HepG2 (cell line): Measurements from ENCODE around the gene MTFP1. TPM values are rescaled to one million over a fixed set of nuclear protein-coding genes. Genes with fewer than 3 reads are reported as not detected.

ENCODE experiments used
- ATAC-seq: fragments of 200-7000 bp; cut with Tn5 transposase; 3 replicates; pipeline ENCODE4 v1.9.1; 2020; ENCODE audit warnings: mild to moderate bottlenecking, moderate library complexity
- BruUV-seq: library from RNA; stranded (reverse); fragments of 400-500 nt; replicated peaks from 2 replicates; lab custom pipeline; 2021; lab: Mats Ljungman, UMichigan
- CTCF ChIA-PET: fragments of 300-600 bp; formaldehyde crosslinking; extraction: SDS; loops from one replicate; lab custom pipeline; 2021; ENCODE audit warnings: low total read pairs, inconsistent platforms, low intra/inter-chr PET ratio; lab: Yijun Ruan, JAX
- POLR2A ChIA-PET: fragments of 350-600 bp; sonication (Branson Sonifier 250); formaldehyde crosslinking; loops from one replicate; lab custom pipeline; 2020; ENCODE audit warnings: antibody characterized with exemption, inconsistent platforms; lab: Yijun Ruan, JAX
- DNase-seq: peaks from one replicate; pipeline ENCODE4 v3.0.0-alpha.2; 2015; ENCODE audit warnings: low spot score
- FAIRE-seq: peaks from 3 replicates; lab custom pipeline; 2011; peaks lifted over from hg19 to GRCh38; lab: Jason Lieb, UNC
- H2AFZ ChIP-seq: one replicate; pipeline ENCODE4 v1.6.1; 2011; ENCODE audit warnings: low read length, inconsistent platforms
- H3K27ac ChIP-seq: fragments of 300-600 bp; 3 replicates; pipeline ENCODE4 v1.8.0; 2011; ENCODE audit warnings: mixed run types, mild to moderate bottlenecking, mixed read lengths, low read length, inconsistent platforms; ENCODE audit not compliant: insufficient read depth; ENCODE audit errors: extremely low read length
- H3K27me3 ChIP-seq, 2 experiments: fragments of 200-600 bp in 1 of 2; 2 replicates in 1 of 2; 3 replicates in 1 of 2; pipeline versions ENCODE4 v1.6.0 to v1.8.0; 2011; ENCODE audit warnings: low read length in 2 of 2, mild to moderate bottlenecking in 2 of 2, moderate library complexity in 2 of 2, inconsistent platforms in 1 of 2; ENCODE audit not compliant: insufficient read depth in 2 of 2, control insufficient read depth in 1 of 2
- H3K36me3 ChIP-seq, 2 experiments: fragments of 200-600 bp in 1 of 2; replicated peaks in 1 of 2; 2 replicates in 1 of 2; 3 replicates in 1 of 2; pipeline versions ENCODE4 v1.5.1 to v1.8.0; 2011; ENCODE audit warnings: low read length in 2 of 2, inconsistent platforms in 1 of 2; ENCODE audit not compliant: insufficient read depth in 2 of 2, control insufficient read depth in 1 of 2
- H3K4me1 ChIP-seq: 2 replicates; pipeline ENCODE4 v1.5.1; 2012; ENCODE audit warnings: low read length, inconsistent platforms; ENCODE audit not compliant: insufficient read depth
- H3K4me2 ChIP-seq: 2 replicates; pipeline ENCODE4 v1.6.0; 2011; ENCODE audit warnings: low read depth, low read length, inconsistent platforms
- H3K4me3 ChIP-seq, 3 experiments: fragments of 200-600 bp in 1 of 3; sonication (generic), shearing (Covaris generic) in 1 of 3; replicated peaks in 1 of 3; 2 replicates each; pipeline ENCODE4 v1.5.1; 2011 to 2016; ENCODE audit warnings: low read length in 3 of 3, inconsistent platforms in 2 of 3, low read depth in 2 of 3, mild to moderate bottlenecking in 2 of 3, control low read depth in 1 of 3, mixed read lengths in 1 of 3; ENCODE audit not compliant: insufficient read depth in 1 of 3
- H3K79me2 ChIP-seq: one replicate; pipeline ENCODE4 v1.6.1; 2011; ENCODE audit warnings: low read length, inconsistent platforms; ENCODE audit not compliant: insufficient read depth
- H3K9ac ChIP-seq: 2 replicates; pipeline ENCODE4 v1.6.0; 2011; ENCODE audit warnings: mild to moderate bottlenecking, low read depth, low read length, inconsistent platforms; ENCODE audit not compliant: insufficient read depth
- H3K9me3 ChIP-seq: 2 replicates; pipeline ENCODE4 v1.5.1; 2012; ENCODE audit warnings: mild to moderate bottlenecking, low read length
- H4K20me1 ChIP-seq: 2 replicates; pipeline ENCODE4 v1.6.0; 2011; ENCODE audit warnings: inconsistent platforms, mild to moderate bottlenecking, low read length, moderate library complexity; ENCODE audit not compliant: insufficient read depth
- AGO1 ChIP-seq: fragments of 200-400 bp; formaldehyde crosslinking; IDR thresholded peaks from 2 replicates; pipeline ENCODE4 v1.6.1; 2017; ENCODE audit warnings: mild to moderate bottlenecking, low read depth, low read length, moderate library complexity; ENCODE audit not compliant: poor library complexity, severe bottlenecking
- BCL6 ChIP-seq: IDR thresholded peaks from 2 replicates; pipeline ENCODE4 v1.6.1; 2016; ENCODE audit warnings: missing genetic modification reagents, missing compliant biosample characterization
- HOXA5 ChIP-seq: sonication (generic); formaldehyde crosslinking; IDR thresholded peaks from 2 replicates; pipeline ENCODE4 v1.4.0; 2020; ENCODE audit warnings: missing genetic modification reagents
- KLF6 ChIP-seq: IDR thresholded peaks from 2 replicates; pipeline ENCODE4 v1.8.0; 2016; ENCODE audit warnings: missing biosample characterization, missing genetic modification reagents
- MEIS2 ChIP-seq: sonication (generic); formaldehyde crosslinking; IDR thresholded peaks from 2 replicates; pipeline ENCODE4 v1.9.0; 2021; ENCODE audit warnings: mild to moderate bottlenecking, missing genetic modification reagents
- POLR2A ChIP-seq, 2 experiments: IDR thresholded peaks; 2 replicates each; pipeline ENCODE4 v1.6.1; 2011; ENCODE audit warnings: low read depth in 2 of 2, low read length in 2 of 2, mild to moderate bottlenecking in 1 of 2, moderate library complexity in 1 of 2; ENCODE audit not compliant: insufficient read depth in 1 of 2
- ZBTB38 ChIP-seq: sonication (generic); formaldehyde crosslinking; IDR thresholded peaks from 2 replicates; pipeline ENCODE4 v1.5.1; 2020; ENCODE audit warnings: mild to moderate bottlenecking, missing genetic modification reagents
- ZNF331 ChIP-seq: sonication (generic); formaldehyde crosslinking; IDR thresholded peaks from 2 replicates; pipeline ENCODE4 v1.4.0; 2020; ENCODE audit warnings: missing genetic modification reagents
- ZNF652 ChIP-seq: IDR thresholded peaks from 2 replicates; pipeline ENCODE4 v1.6.1; 2016; ENCODE audit warnings: low read depth, borderline replicate concordance
- ZNF724P ChIP-seq: sonication (generic); formaldehyde crosslinking; IDR thresholded peaks from 2 replicates; pipeline ENCODE4 v1.8.0; 2022; ENCODE audit warnings: missing genetic modification reagents, borderline replicate concordance
- ZSCAN22 ChIP-seq: sonication (generic); formaldehyde crosslinking; IDR thresholded peaks from 2 replicates; pipeline ENCODE4 v1.4.0; 2020; ENCODE audit warnings: mild to moderate bottlenecking, missing genetic modification reagents
- WGBS: methylation state at CpG from one replicate; pipeline ENCODE4 v1.1.6; 2017; ENCODE audit warnings: low lambda C conversion rate; 5-methylcytosine and 5-hydroxymethylcytosine counted together
- in situ Hi-C: cut with HindIII; loops from 2 replicates; pipeline ENCODE4 v1.10.0; 2017; ENCODE audit warnings: low pct_unique_long_range_greater_than_20kb; ENCODE audit not compliant: extremely low pct_ligation_motif_present
- intact Hi-C: fragments of 100-400 bp; cut with micrococcal nuclease; formaldehyde crosslinking; loops from one replicate; pipeline ENCODE4 v1.10.0; 2022; ENCODE audit not compliant: unreplicated experiment
- polyA plus RNA-seq, 8 experiments: library from polyadenylated mRNA; depleted of rRNA in 3 of 8; stranded (reverse) in 7 of 8; unstranded in 1 of 8; fragments of >200 nt; fragmentation: Illumina TruSeq in 4 of 8; extraction: Trizol in 4 of 8; gene quantifications; 2 replicates each; pipeline versions ENCODE4 v1.2.1 to v1.2.3, GENCODE V29; 2011 to 2016; ENCODE audit warnings: low read depth in 4 of 8, missing spikeins in 1 of 8, mixed read lengths in 1 of 8; ENCODE audit not compliant: insufficient read depth in 1 of 8
- total RNA-seq, 5 experiments: library from RNA; depleted of rRNA; stranded (reverse); fragments of >200 nt; fragmentation: Illumina TruSeq; extraction: Trizol; gene quantifications; 2 replicates each; pipeline ENCODE4 v1.2.3, GENCODE V29; 2016; ENCODE audit warnings: low read depth in 1 of 5
- TF ChIP-seq, protein P1 (sequence below): sonication (generic); formaldehyde crosslinking; IDR thresholded peaks from 2 replicates; pipeline ENCODE4 v1.4.0; 2020; ENCODE audit warnings: missing genetic modification reagents
- TF ChIP-seq, protein P2 (sequence below): sonication (generic); formaldehyde crosslinking; IDR thresholded peaks from 2 replicates; pipeline ENCODE4 v1.4.0; 2020; ENCODE audit warnings: missing genetic modification reagents
- TF ChIP-seq, protein P3 (sequence below): sonication (generic); formaldehyde crosslinking; conservative IDR thresholded peaks from 2 replicates; pipeline ENCODE4 v1.5.0; 2020; ENCODE audit warnings: missing genetic modification reagents

Gene MTFP1
- total and polyA plus RNA-seq, 2 of the 13 experiments (the other 11 are each of a cell fraction or from before 2014, with no cell fraction given), result 29.5 to 45.6 TPM

DNA sequence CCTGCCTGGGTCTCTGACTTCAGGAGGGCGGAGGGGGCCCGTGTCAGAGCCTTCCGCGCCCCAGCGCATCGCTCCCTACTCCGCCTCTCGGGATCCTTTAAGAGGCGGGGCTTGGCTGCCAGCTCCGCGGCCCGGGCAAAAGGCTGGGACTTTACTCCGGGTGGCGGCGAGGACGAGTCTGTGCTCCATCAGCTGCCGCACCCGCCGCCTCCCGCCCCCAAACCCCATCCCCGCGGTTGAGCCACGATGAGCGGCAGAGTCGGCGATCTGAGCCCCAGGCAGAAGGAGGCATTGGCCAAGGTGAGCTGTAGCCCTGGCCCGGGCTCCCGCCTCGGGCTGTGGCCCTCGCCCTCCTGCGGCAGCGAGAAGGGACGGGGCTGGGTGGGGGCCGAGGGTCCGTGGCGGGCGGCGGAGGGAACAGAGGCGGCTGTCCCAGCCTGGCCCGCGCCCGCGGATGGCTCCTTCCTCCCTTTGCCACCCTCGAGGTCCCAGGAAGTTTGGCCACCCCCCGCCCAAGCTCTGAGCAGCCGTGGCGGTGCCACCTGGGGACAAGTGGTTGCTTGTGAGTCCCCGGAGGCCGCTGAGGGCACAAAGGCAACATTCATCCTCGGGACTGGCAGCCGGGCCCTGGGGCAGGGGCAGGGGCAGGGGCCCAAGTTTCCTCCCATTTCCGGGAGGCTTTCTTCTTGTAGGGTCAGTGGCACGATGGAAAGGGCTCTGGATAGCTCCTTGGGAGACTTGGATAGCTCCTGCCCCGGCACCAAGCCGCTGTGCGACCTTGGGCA is 28.5 kb upstream of the MTFP1 start, which contains the start of gene SEC14L2:
Gene SEC14L2 (plus strand): TSS at position 148 of the 785 bp plus-strand sequence. CDS start 99 bp downstream, at position 247.
- no peaks in the 10 kb centered on the region for H3K9me3 ChIP-seq
- no peaks in the 10 kb centered on the region for H4K20me1 ChIP-seq
- H3K9ac ChIP-seq, result peak within 1 kb of the TSS; percentile 58
- H3K79me2 ChIP-seq, result no peaks in the 10 kb centered on the region
- BruUV-seq, result TSS peak; percentile 66
- H2AFZ ChIP-seq, result no peak within 1 kb of the TSS
- in situ Hi-C loops, result loop anchor here (25.0 kb wide), 1 partner anchor 285 kb away; no protein-coding TSS in a partner anchor
- H3K4me3 ChIP-seq, result peak within 1 kb of the TSS; percentile 67 to 84 (median 74)
- no peak within 1 kb of the TSS for H3K27ac ChIP-seq
- H3K4me2 ChIP-seq, result peak within 1 kb of the TSS; percentile 94
- peaks cover 64% of the 10 kb centered on the region for H3K4me1 ChIP-seq
- ChIA-PET POLR2A (interaction anchor here (0.5 to 10.2 kb wide), 5 partner anchors 9 to 452 kb away, joined by 3 to 164 read pairs (median 8); partner anchors contain the start of genes MTFP1 and RNF215), CTCF (no interaction called here)
- peak; percentile 65 for ATAC-seq
- no peak for DNase-seq
- WGBS, result 0% methylated on average over 10 of the region's 56 CpGs
- intact Hi-C loops, result no loop called here
- peaks cover 0 to 4% of the 10 kb centered on the region in 2 experiments; a peak in 1 of 5 replicates for H3K27me3 ChIP-seq
- no peaks in the 10 kb centered on the region for H3K36me3 ChIP-seq
- no peak for FAIRE-seq
- TF ChIP-seq ZNF724P (CRISPR knock-in tag) (no peak), BCL6 (CRISPR knock-in tag) (no peak), POLR2A (IDR thresholded peaks at IDR 0.05; ENCODE audit: insufficient read depth in 1 of 2, low read depth in 2 of 2, low read length in 2 of 2) (peak in 1 of 2 experiments; percentile 70; a peak in 2 of 4 replicates), ZSCAN22 (CRISPR knock-in tag) (no peak), ZBTB38 (CRISPR knock-in tag) (0 out of 2 replicates have a peak, but pooled peaks have one; percentile 53), MEIS2 (CRISPR knock-in tag) (no peak), KLF6 (0 out of 2 replicates have a peak, but pooled peaks have one; percentile 4), HOXA5 (CRISPR knock-in tag) (no peak), ZNF331 (CRISPR knock-in tag) (no peak), ZNF652 (CRISPR knock-in tag) (no peak), AGO1 (peak; percentile 98)
- TF ChIP-seq, protein P1, sequence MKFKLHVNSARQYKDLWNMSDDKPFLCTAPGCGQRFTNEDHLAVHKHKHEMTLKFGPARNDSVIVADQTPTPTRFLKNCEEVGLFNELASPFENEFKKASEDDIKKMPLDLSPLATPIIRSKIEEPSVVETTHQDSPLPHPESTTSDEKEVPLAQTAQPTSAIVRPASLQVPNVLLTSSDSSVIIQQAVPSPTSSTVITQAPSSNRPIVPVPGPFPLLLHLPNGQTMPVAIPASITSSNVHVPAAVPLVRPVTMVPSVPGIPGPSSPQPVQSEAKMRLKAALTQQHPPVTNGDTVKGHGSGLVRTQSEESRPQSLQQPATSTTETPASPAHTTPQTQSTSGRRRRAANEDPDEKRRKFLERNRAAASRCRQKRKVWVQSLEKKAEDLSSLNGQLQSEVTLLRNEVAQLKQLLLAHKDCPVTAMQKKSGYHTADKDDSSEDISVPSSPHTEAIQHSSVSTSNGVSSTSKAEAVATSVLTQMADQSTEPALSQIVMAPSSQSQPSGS (CRISPR knock-in tag), result no peak
- TF ChIP-seq, protein P2, sequence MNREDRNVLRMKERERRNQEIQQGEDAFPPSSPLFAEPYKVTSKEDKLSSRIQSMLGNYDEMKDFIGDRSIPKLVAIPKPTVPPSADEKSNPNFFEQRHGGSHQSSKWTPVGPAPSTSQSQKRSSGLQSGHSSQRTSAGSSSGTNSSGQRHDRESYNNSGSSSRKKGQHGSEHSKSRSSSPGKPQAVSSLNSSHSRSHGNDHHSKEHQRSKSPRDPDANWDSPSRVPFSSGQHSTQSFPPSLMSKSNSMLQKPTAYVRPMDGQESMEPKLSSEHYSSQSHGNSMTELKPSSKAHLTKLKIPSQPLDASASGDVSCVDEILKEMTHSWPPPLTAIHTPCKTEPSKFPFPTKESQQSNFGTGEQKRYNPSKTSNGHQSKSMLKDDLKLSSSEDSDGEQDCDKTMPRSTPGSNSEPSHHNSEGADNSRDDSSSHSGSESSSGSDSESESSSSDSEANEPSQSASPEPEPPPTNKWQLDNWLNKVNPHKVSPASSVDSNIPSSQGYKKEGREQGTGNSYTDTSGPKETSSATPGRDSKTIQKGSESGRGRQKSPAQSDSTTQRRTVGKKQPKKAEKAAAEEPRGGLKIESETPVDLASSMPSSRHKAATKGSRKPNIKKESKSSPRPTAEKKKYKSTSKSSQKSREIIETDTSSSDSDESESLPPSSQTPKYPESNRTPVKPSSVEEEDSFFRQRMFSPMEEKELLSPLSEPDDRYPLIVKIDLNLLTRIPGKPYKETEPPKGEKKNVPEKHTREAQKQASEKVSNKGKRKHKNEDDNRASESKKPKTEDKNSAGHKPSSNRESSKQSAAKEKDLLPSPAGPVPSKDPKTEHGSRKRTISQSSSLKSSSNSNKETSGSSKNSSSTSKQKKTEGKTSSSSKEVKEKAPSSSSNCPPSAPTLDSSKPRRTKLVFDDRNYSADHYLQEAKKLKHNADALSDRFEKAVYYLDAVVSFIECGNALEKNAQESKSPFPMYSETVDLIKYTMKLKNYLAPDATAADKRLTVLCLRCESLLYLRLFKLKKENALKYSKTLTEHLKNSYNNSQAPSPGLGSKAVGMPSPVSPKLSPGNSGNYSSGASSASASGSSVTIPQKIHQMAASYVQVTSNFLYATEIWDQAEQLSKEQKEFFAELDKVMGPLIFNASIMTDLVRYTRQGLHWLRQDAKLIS, result no peak
- TF ChIP-seq, protein P3, sequence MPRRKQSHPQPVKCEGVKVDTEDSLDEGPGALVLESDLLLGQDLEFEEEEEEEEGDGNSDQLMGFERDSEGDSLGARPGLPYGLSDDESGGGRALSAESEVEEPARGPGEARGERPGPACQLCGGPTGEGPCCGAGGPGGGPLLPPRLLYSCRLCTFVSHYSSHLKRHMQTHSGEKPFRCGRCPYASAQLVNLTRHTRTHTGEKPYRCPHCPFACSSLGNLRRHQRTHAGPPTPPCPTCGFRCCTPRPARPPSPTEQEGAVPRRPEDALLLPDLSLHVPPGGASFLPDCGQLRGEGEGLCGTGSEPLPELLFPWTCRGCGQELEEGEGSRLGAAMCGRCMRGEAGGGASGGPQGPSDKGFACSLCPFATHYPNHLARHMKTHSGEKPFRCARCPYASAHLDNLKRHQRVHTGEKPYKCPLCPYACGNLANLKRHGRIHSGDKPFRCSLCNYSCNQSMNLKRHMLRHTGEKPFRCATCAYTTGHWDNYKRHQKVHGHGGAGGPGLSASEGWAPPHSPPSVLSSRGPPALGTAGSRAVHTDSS (CRISPR knock-in tag), result no peak
